ENCODE measurements around the gene XIRP1.

Gene XIRP1

GRCh38 chr3:39143051-39143885, 49.1 kb downstream of the XIRP1 start:
- DNase-seq (ENCODE audit: extremely low spot score): no peak
- ChIA-PET POLR2A (interaction anchor here (1.0 to 1.3 kb wide), 3 partner anchors 11 to 17 kb away, joined by 3 to 4 read pairs (median 3); no protein-coding TSS in a partner anchor), CTCF (interaction anchor here (0.8 to 9.0 kb wide), 6 partner anchors 10 to 145 kb away, joined by 3 to 49 read pairs (median 4); partner anchors contain the start of genes GORASP1 and TTC21A)
- no peak for TF ChIP-seq CTCF (IDR thresholded peaks at IDR 0.05; ENCODE audit: control extremely low read depth, extremely low read depth, low read depth, missing control alignments)

DNA sequence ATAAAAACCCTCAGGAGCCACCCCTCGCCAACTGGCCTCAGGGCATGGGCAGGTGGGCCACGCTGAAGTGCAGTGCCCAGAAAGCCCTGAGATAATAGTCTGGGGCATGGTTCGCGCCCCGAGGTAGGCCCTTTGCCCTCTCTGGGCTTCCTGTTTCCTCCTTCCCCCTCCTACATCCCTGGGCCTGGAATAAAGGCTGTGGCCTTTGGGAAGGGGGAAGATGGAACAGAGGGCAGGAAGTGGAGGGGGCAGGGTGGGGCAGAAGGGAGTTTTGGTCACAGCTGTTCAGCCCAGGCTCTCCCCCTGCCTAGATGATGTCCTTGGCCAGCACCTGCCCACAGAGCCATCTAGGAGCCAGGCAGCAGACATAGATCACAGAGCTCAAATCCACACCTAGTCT, 50.3 kb downstream of the XIRP1 start:
- CTCF ChIA-PET: interaction anchor here (1.1 to 9.0 kb wide), 3 partner anchors 8 to 146 kb away, joined by 3 to 49 read pairs (median 4); no protein-coding TSS in a partner anchor

GRCh38 chr3:39141171-39141995, 51.0 kb downstream of the XIRP1 start:
- ChIA-PET CTCF (interaction anchor here (0.8 to 1.9 kb wide), 6 partner anchors 7 to 151 kb away, joined by 3 to 17 read pairs (median 3); no protein-coding TSS in a partner anchor), POLR2A (interaction anchor here (1.2 kb wide), 1 partner anchor 42 kb away, joined by 3 read pairs; no protein-coding TSS in a partner anchor)
- no peak for TF ChIP-seq CTCF (IDR thresholded peaks at IDR 0.05; ENCODE audit: control extremely low read depth, extremely low read depth, low read depth, missing control alignments)
- no peak for DNase-seq (ENCODE audit: extremely low spot score)

More for the DNA sequence above, 50.3 kb downstream of the XIRP1 start:
- POLR2A ChIA-PET: no interaction called here
- TF ChIP-seq CTCF (IDR thresholded peaks at IDR 0.05; ENCODE audit: control extremely low read depth, extremely low read depth, low read depth, missing control alignments): no peak
- no peak for DNase-seq (ENCODE audit: extremely low spot score)

- no peak for TF ChIP-seq CTCF (IDR thresholded peaks at IDR 0.05; ENCODE audit: control extremely low read depth, extremely low read depth, low read depth, missing control alignments)
- ChIA-PET POLR2A (interaction anchor here (1.2 kb wide), 1 partner anchor 43 kb away, joined by 3 read pairs; no protein-coding TSS in a partner anchor), CTCF (interaction anchor here (0.8 to 1.9 kb wide), 5 partner anchors 8 to 152 kb away, joined by 3 to 17 read pairs (median 3); no protein-coding TSS in a partner anchor)
- DNase-seq (ENCODE audit: extremely low spot score): no peak
Observed at GRCh38 chr3:39140341-39140971, 51.9 kb downstream of the XIRP1 start.

GRCh38 chr3:39139442-39139841, 53.0 kb downstream of the XIRP1 start:
- TF ChIP-seq CTCF (IDR thresholded peaks at IDR 0.05; ENCODE audit: control extremely low read depth, extremely low read depth, low read depth, missing control alignments): no peak
- CTCF ChIA-PET: interaction anchor here (0.9 kb wide), 1 partner anchor 21 kb away, joined by 3 read pairs; no protein-coding TSS in a partner anchor

More at GRCh38 chr3:39139442-39139841, 53.0 kb downstream of the XIRP1 start:
- no peak for DNase-seq (ENCODE audit: extremely low spot score)
- POLR2A ChIA-PET: no interaction called here

Data from GM10248 (cell line).